CD4-positive, alpha-beta T cell treated with Interleukin-4 for 1 hour (primary cell): ENCODE results near the gene CCL2.

Experiments
- DNase-seq, 2 donors: peaks; one replicate each; pipeline ENCODE4 v3.0.0-alpha.2; 2020 to 2022

Gene CCL2

GRCh38 chr17:34242587-34243363, 12.3 kb upstream of the CCL2 start:
- DNase-seq = peak in 1 of 2 donors; percentile 27

DNA sequence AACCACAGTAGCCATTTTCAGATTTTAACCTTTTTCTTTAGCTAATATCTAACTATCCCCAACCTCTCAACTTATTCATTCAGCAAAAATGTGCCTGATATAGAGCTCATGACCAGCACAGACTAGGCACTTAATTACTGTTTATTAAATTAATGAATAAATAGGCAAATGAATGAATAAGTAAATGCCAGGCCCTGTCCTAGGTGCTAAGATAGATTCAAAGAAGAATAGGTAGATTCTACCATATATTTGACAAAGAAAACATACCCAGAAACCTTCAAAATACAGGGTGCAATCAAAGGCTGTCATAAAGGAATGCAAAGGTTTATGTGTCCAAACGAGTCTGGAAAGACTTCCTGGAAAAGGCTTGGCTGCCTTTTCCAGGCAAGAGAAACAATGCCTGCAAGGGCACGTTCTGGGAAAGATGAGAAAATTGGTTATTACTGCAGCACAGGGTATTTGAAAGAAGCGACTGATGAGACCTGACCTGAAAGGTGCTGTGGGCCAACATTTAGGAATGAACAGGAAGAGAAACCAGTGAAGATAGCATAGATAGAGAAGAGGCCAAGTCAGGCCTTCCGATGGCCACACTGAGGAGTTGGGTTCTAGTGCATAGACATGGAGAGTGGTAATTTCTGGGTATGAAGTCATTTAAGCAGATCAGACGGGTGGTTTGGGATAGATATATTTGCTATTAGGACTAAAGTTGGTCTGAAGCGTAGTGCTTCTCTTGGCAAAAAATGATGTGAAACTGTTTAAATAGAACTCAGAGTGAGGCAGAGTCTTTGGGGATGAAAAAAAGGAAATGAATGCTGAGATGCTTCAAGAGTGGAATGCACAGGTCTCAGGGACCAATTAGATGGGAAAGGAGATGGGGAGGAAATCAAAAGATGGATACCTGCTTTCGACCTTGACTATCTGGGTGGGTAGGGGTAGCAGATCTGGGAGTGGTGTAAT, 11.4 kb upstream of the CCL2 start:
- DNase-seq = no peak

DNA sequence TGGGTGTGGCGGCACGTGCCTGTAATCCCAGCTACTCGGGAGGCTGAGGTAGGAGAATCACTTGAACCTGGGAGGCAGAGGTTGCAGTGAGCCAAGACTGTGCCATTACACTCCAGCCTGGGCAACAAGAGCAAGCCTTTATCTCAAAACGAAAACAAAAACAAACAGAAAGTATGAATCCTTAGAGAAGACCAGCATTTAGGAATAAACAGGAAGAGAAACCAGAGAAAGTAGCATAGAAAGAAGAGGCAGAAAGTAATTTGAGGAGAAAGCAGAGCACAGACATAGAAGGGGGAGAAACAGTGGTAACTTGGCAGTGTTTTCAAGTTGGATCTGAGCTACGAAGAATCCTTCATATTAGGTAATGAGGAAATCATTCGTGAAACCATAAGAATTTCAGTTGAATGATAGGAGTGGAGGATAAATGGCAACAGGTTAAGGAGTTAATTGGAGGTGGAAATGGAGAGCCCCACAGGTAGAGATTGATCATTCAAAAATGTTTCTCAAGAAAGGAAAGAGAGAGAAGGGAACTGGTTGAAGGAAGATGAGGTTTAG, 9.7 kb upstream of the CCL2 start:
- DNase-seq = no peak

- DNase-seq = peak in 1 of 2 donors; percentile 43
These were observed 8.6 kb upstream of the CCL2 start for GRCh38 chr17:34246446-34246845.

DNA sequence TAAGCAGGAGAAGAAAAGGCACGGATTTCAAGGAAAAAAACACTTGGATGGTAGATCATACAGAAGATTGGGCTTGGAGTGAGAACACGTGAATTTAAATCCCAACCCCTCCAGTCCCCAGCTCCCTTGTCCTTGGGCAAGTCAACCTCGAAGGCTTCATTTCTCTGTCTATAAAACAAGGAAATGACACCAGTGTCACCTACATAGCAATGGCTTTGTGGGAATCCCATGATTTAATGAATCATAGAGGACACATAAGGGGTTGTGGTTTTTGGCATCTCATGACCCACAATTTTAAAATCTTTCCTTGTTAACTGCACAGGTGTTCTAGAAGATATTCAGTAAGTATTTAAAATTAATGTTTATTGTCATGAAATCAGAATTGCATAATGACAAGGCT, 8.2 kb upstream of the CCL2 start:
- DNase-seq = no peak

GRCh38 chr17:34248511-34249024, 6.5 kb upstream of the CCL2 start:
- no peak for DNase-seq

DNA sequence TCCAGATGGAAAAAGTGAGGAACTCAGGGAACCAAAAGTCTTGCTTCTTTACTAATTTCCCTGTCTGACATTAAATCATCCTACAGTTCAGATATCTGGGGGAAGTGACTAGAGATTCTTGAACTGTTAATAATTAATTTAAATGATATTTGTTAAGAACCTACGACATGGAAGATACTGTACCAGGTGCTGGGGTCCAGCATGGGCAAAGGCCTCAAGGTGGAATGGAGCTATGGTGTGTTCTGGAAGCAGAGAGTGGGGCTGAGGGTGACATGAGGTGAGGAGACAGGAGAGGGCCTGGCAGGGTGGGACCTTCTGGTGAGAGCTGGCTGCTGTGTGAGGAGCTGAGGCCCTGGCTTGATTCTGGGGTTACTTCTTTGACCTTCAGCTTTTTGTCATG, 6.0 kb upstream of the CCL2 start:
- DNase-seq = no peak

DNA sequence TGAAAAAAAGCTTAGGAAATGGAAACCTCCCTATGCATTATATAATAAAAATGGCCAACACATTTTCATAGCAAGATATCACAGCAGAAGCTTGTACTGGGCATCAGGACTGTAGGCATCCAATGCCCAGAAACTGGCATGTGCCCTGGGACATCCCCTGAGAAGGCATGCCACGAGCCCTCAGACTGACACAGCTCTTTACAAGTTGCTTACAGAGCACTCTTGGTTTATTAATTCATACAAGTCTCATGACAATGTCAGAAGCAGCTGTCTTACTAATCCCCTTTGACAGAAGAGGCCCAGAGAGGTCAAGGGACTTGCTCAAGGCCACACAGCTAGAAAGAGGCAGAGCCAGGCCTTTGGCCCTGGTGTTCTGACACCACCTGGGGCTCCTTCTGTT, 5.6 kb upstream of the CCL2 start:
- no peak for DNase-seq

DNA sequence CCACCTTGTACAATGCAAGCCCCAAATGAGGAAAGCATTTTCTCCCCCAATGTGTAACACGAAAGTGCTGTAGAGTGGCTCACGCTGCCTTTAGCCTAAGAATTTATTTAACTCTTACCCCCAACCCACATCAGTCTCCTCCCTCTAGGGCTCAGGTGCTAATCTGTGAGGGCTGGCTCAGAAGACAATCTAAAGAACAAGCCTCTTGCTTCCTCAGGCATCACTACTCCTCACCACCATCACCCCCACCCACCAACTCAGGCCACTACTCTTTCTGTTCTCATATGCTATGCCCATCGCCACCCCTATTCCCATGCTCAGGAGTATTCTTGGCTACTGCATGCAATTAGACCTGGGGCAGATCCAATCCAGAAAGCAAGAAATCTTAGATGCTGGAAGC, 3.9 kb upstream of the CCL2 start:
- DNase-seq = no peak

- peak in 1 of 2 donors; percentile 21 for DNase-seq
These were observed 3.0 kb upstream of the CCL2 start for GRCh38 chr17:34252095-34252443.

GRCh38 chr17:34252444-34253138, 2.5 kb upstream of the CCL2 start:
- DNase-seq = no peak

- DNase-seq = no peak
These were observed 2.0 kb upstream of the CCL2 start for GRCh38 chr17:34253139-34253525.

DNA sequence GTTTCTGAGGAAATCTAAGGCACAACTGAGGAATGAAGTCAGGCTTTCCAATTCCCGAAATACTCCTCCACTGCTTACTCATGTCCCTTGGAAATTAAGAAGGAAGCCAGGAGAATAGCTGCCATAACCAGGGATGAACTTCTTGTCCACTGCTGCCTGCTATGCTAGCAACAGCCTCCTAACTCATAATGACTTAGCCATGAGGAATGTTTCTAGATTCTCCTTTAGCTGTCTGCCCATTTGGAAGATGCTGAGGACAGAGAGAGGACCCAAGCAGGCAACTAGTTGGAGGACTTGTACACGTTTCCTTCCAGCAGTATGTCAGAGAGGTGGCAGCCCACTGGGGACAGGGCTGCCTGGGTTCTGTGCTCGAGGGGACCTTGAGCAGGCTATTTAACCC, 939 bp upstream of the CCL2 start:
- no peak for DNase-seq

GRCh38 chr17:34255381-34255732, 272 bp downstream of the CCL2 start:
- DNase-seq = no peak

- no peak for DNase-seq
These were observed 756 bp downstream of the CCL2 start for GRCh38 chr17:34255841-34256240.

- no peak for DNase-seq
These were observed 2.4 kb downstream of the CCL2 start for GRCh38 chr17:34257299-34257985.

GRCh38 chr17:34257986-34258326, 2.9 kb downstream of the CCL2 start:
- DNase-seq = no peak

GRCh38 chr17:34259146-34259545, 4.1 kb downstream of the CCL2 start:
- no peak for DNase-seq

DNA sequence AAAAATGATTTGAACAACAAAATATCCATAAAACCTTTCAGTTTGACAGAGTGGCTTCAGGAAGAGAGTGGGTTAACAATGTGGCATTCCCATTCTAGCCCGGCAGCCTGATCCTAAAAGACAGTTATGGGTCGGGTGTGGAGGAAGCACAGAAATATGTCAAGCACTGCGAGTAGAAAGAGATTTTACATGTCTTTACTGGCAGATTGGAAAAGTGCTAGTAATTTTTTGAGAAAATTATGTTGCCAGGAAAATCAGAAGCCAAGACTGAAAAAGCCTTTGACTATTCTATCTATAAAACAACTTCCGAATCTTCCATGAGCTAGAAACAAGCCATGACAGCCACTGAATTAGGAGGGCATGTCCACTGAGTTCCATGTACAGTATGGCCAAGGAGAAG, 5.8 kb downstream of the CCL2 start:
- DNase-seq = no peak

GRCh38 chr17:34261568-34262337, 6.7 kb downstream of the CCL2 start:
- DNase-seq = no peak

DNA sequence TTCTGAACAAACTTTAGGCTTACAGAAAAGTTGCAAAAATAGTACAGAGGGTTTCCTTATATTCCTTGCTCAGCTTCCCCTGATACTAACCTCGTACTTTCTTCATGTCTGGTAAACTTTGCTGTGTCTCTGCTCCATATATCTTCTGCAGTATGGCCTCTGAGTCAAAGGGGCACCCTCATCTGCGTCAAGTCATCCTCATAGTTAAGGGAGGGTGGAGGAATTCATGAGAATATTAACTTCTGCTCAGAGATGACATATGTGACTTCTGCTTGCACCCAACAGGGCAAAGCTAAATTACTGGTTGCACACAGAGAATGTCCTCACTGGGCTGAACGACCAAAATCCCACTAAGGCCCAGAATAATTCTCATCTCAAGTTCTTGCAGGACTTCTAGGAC, 10.6 kb downstream of the CCL2 start:
- DNase-seq = no peak

DNA sequence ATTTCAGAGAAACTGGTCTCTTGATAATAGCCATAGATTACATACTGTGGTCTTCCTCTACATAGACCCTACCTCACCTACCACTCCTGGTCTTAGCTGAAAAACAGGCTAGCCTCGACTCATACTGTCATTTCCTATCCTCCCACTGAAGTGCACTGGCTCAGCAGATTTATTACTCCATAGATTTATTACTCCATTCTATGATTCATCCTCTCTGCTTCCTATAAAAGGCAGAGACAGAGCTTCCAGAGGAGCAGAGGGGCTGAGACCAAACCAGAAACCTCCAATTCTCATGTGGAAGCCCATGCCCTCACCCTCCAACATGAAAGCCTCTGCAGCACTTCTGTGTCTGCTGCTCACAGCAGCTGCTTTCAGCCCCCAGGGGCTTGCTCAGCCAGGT, 14.9 kb downstream of the CCL2 start, which contains the start of gene CCL7:
Gene CCL7 (plus strand): TSS at position 253 of the 400 bp plus-strand sequence. CDS start 70 bp downstream, at position 323.
- DNase-seq = no peak
